Activated CD4-positive, alpha-beta memory T cell treated with anti-CD3 and anti-CD28 coated beads for 36 hours (primary cell): ENCODE measurements around the gene BRD3. TPM values are rescaled to one million over a fixed set of nuclear protein-coding genes. Genes with fewer than 3 reads are reported as not detected.

Experiments
- CTCF ChIA-PET: fragments of 350-600 bp; sonication (Branson Sonifier 250); formaldehyde crosslinking; loops from one replicate; lab custom pipeline; 2021; ENCODE audit warnings: antibody characterized with exemption, inconsistent platforms; lab: Charles Lee
- POLR2A ChIA-PET: fragments of 350-600 bp; sonication (Branson Sonifier 250); formaldehyde crosslinking; loops from one replicate; lab custom pipeline; 2021; ENCODE audit warnings: antibody characterized with exemption; lab: Charles Lee
- DNase-seq: peaks from one replicate; pipeline ENCODE4 v3.0.0-alpha.2; 2020
- H3K27ac Mint-ChIP-seq: one replicate; pipeline ENCODE4 v1.8.0; 2021; ENCODE audit warnings: mixed read lengths
- H3K27me3 Mint-ChIP-seq: one replicate; pipeline ENCODE4 v1.8.0; 2021; ENCODE audit warnings: mixed read lengths
- H3K36me3 Mint-ChIP-seq: one replicate; pipeline ENCODE4 v1.8.0; 2021; ENCODE audit warnings: mixed read lengths
- H3K4me1 Mint-ChIP-seq: one replicate; pipeline ENCODE4 v1.8.0; 2021; ENCODE audit warnings: low read depth, mixed read lengths
- H3K4me3 Mint-ChIP-seq: one replicate; pipeline ENCODE4 v1.8.0; 2021; ENCODE audit warnings: mild to moderate bottlenecking, mixed read lengths
- H3K9me3 Mint-ChIP-seq: one replicate; pipeline ENCODE4 v1.8.0; 2021; ENCODE audit warnings: mixed read lengths
- intact Hi-C: fragments of 100-400 bp; cut with micrococcal nuclease; formaldehyde crosslinking; loops from one replicate; pipeline ENCODE4 v1.15.1; 2023
- total RNA-seq, 2 experiments: library from RNA; stranded (reverse); gene quantifications; one replicate each; pipeline ENCODE4 v1.2.3, GENCODE V29; 2021

BRD3 gene
- total RNA-seq, 2 experiments from 2014 or later = 29.2 to 30.0 TPM

GRCh38 chr9:134065612-134066419, 2.0 kb downstream of the BRD3 start:
- H3K4me3 Mint-ChIP-seq = peak overlapping the region; percentile 87
- H3K27me3 Mint-ChIP-seq = peaks cover 10% of the 10 kb centered on the region
- ChIA-PET CTCF (interaction anchor here (0.8 to 1.4 kb wide), 6 partner anchors 8 to 99 kb away, joined by 3 to 6 read pairs (median 3); partner anchors contain the start of genes BRD3OS, RNU6ATAC and WDR5), POLR2A (interaction anchor here (1.2 to 2.3 kb wide), 5 partner anchors 15 to 98 kb away, joined by 3 to 13 read pairs (median 4); partner anchors contain the start of genes BRD3OS, RNU6ATAC and WDR5)
- peak; percentile 84 for DNase-seq
- intact Hi-C loops = loop anchor here (5.0 to 10.0 kb wide), 5 partner anchors 74 to 1841 kb away; partner anchors contain the start of genes CAMSAP1 and VAV2
- no peaks in the 10 kb centered on the region for H3K36me3 Mint-ChIP-seq
- H3K9me3 Mint-ChIP-seq = no peaks in the 10 kb centered on the region
- peaks cover 33% of the 10 kb centered on the region for H3K4me1 Mint-ChIP-seq
- H3K27ac Mint-ChIP-seq = peak overlapping the region; percentile 94

DNA sequence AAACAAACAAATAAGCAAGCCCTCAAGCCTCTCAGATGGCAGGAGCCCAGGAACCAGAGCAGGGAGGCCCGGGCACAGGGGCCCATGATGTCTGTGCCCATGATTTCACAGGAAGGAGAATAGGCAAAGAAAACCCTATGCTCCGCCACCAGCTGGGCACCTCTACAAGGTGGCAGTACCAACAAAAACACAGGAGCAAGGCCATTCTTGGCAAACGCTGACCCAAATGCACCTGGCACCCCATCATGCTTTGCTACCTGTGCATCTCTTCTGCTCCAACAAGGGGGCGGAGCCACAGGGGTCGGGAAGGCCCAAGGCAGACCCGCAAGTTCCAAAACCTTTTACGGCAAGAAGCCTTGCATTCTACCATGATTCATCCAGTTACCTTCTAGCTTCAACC, 3.1 kb downstream of the BRD3 start:
- H3K4me3 Mint-ChIP-seq = no peak overlapping the region
- ChIA-PET CTCF (no interaction called here), POLR2A (interaction anchor here (0.6 to 1.0 kb wide), 2 partner anchors 9 to 1121 kb away, joined by 3 read pairs; no protein-coding TSS in a partner anchor)
- no peaks in the 10 kb centered on the region for H3K9me3 Mint-ChIP-seq
- H3K36me3 Mint-ChIP-seq = no peaks in the 10 kb centered on the region
- peaks cover 3% of the 10 kb centered on the region for H3K27me3 Mint-ChIP-seq
- H3K4me1 Mint-ChIP-seq = peaks cover 44% of the 10 kb centered on the region
- intact Hi-C loops = loop anchor here (5.0 to 10.0 kb wide), 5 partner anchors 72 to 1843 kb away; partner anchors contain the start of genes CAMSAP1 and VAV2
- H3K27ac Mint-ChIP-seq = no peak overlapping the region
- no peak for DNase-seq

- intact Hi-C loops = loop anchor here (10.0 kb wide), 2 partner anchors 331 to 919 kb away; no protein-coding TSS in a partner anchor
Measured at GRCh38 chr9:134063571-134064450, 4.0 kb downstream of the BRD3 start.

GRCh38 chr9:134063088-134063570, 4.7 kb downstream of the BRD3 start:
- H3K27me3 Mint-ChIP-seq = no peaks in the 10 kb centered on the region
- H3K4me3 Mint-ChIP-seq = no peak overlapping the region
- POLR2A ChIA-PET = no interaction called here
- intact Hi-C loops = loop anchor here (10.0 kb wide), 2 partner anchors 332 to 918 kb away; no protein-coding TSS in a partner anchor
- H3K36me3 Mint-ChIP-seq = no peaks in the 10 kb centered on the region
- peaks cover 52% of the 10 kb centered on the region for H3K4me1 Mint-ChIP-seq
- no peak overlapping the region for H3K27ac Mint-ChIP-seq
- no peaks in the 10 kb centered on the region for H3K9me3 Mint-ChIP-seq
- CTCF ChIA-PET = no interaction called here
- DNase-seq = no peak

More at GRCh38 chr9:134063571-134064450, 4.0 kb downstream of the BRD3 start:
- Mint-ChIP-seq H3K36me3 (no peaks in the 10 kb centered on the region), H3K27me3 (no peaks in the 10 kb centered on the region), H3K27ac (no peak overlapping the region), H3K4me3 (no peak overlapping the region), H3K4me1 (peaks cover 48% of the 10 kb centered on the region), H3K9me3 (no peaks in the 10 kb centered on the region)
- ChIA-PET CTCF (no interaction called here), POLR2A (interaction anchor here (0.6 kb wide), 1 partner anchor 1120 kb away, joined by 3 read pairs; no protein-coding TSS in a partner anchor)
- no peak for DNase-seq

DNA sequence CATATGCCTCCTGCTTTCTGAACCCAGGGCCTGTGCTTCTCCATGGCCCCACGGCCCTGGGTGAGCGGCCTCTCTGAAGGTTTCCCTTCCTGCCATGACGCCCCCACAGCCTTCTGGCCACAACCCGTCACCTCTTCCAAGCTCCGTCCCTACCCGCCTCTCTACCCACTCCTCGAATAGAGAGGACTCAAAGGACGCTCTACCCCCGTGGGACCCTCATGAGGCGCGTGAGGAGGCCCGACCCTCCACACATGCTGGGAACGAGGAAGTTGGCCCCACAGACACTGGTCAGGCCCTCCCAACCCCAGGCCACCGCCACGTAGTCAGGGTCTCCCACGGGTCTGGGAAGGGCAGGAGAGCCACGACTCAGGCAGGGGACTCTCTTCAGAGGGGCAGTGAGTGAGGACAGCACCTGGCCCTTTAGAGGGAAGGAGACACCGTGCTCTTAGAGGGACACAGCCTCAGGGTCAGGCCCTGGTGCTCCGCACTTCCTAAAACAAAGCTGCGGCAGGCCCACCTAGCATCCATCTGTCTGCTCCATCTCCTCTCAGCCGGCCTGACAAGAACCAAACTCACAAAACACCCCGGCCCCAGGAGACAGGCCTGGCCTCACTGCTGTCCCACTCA, 5.3 kb downstream of the BRD3 start:
- intact Hi-C loops = loop anchor here (10.0 kb wide), 2 partner anchors 332 to 918 kb away; no protein-coding TSS in a partner anchor
- POLR2A ChIA-PET = no interaction called here

DNA sequence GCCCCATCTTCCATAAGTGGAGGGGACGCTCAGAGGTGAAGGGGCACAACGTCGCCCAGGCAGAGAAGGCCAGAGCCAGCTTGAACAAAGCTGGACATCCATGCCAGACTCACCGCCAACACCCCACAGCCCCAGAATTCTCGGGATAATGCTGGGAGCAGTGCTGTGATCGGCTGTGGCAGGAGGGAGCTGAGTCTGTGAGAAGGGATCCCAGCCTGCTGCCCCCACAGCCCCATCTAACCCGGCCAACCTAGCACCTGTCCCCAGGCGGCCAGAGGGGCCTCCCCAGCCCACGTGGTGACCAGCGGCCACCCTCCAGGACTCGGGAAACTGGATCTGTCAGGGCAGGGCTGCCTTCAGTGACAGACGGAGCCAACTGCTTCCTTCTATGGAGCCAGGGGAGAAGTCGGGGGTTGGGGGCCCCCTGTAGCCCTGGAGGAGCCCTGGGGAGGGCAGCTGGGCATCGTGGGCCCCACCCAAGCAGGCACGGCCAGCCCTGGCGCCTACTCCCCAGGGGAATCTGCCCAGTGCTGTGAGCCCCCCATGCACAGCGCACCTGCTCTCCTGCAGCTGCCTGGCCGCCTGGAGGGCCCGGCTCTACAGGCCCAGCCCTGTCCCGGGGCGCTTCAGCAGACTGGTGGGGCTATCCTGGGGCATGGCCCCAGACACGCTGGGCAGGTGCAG, 6.0 kb downstream of the BRD3 start:
- Mint-ChIP-seq H3K36me3 (no peaks in the 10 kb centered on the region), H3K4me1 (peaks cover 57% of the 10 kb centered on the region), H3K9me3 (no peaks in the 10 kb centered on the region), H3K27ac (no peak overlapping the region), H3K4me3 (no peak overlapping the region), H3K27me3 (no peaks in the 10 kb centered on the region)
- intact Hi-C loops = loop anchor here (10.0 kb wide), 2 partner anchors 333 to 917 kb away; no protein-coding TSS in a partner anchor
- POLR2A ChIA-PET = no interaction called here
- CTCF ChIA-PET = no interaction called here
- no peak for DNase-seq

More for the DNA sequence above, 5.3 kb downstream of the BRD3 start:
- no peaks in the 10 kb centered on the region for H3K36me3 Mint-ChIP-seq
- no peak for DNase-seq
- H3K27ac Mint-ChIP-seq = no peak overlapping the region
- H3K4me1 Mint-ChIP-seq = peaks cover 52% of the 10 kb centered on the region
- CTCF ChIA-PET = no interaction called here
- H3K9me3 Mint-ChIP-seq = no peaks in the 10 kb centered on the region
- H3K27me3 Mint-ChIP-seq = no peaks in the 10 kb centered on the region
- no peak overlapping the region for H3K4me3 Mint-ChIP-seq

- CTCF ChIA-PET = no interaction called here
- peaks cover 57% of the 10 kb centered on the region for H3K4me1 Mint-ChIP-seq
Measured at GRCh38 chr9:134061019-134061687, 6.7 kb downstream of the BRD3 start.

DNA sequence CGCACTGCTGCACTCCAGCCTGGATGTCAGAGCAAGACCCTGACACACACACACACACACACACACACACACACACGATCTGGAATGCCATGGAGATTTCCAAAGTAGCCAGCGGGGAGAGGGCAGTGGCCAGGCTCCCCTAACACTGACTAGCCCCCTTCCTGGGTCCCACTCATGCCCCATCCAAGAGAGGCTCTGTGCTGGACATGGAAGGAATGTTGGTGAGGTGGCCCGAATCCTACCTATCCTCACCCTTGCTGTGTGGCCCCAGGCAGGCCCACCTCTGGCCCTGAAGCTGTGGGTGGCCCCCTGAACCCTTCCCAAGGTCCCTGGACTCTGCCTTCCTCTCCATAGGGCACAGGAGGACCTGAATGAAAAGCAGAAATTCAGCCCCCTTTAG, 7.3 kb downstream of the BRD3 start:
- no peak overlapping the region for H3K4me3 Mint-ChIP-seq
- H3K9me3 Mint-ChIP-seq = no peaks in the 10 kb centered on the region
- H3K27ac Mint-ChIP-seq = no peak overlapping the region
- CTCF ChIA-PET = no interaction called here
- no peaks in the 10 kb centered on the region for H3K27me3 Mint-ChIP-seq
- DNase-seq = no peak
- peaks cover 53% of the 10 kb centered on the region for H3K4me1 Mint-ChIP-seq
- intact Hi-C loops = loop anchor here (10.0 kb wide), 2 partner anchors 334 to 916 kb away; no protein-coding TSS in a partner anchor
- POLR2A ChIA-PET = no interaction called here
- no peaks in the 10 kb centered on the region for H3K36me3 Mint-ChIP-seq

More at GRCh38 chr9:134061019-134061687, 6.7 kb downstream of the BRD3 start:
- intact Hi-C loops = loop anchor here (10.0 kb wide), 2 partner anchors 334 to 916 kb away; no protein-coding TSS in a partner anchor
- Mint-ChIP-seq H3K9me3 (no peaks in the 10 kb centered on the region), H3K4me3 (no peak overlapping the region), H3K27ac (no peak overlapping the region), H3K27me3 (no peaks in the 10 kb centered on the region), H3K36me3 (no peaks in the 10 kb centered on the region)
- POLR2A ChIA-PET = interaction anchor here (0.6 kb wide), 1 partner anchor 33 kb away, joined by 3 read pairs; no protein-coding TSS in a partner anchor
- DNase-seq = no peak

GRCh38 chr9:134059661-134060395, 8.0 kb downstream of the BRD3 start:
- Mint-ChIP-seq H3K4me1 (peaks cover 50% of the 10 kb centered on the region), H3K4me3 (no peak overlapping the region), H3K27ac (no peak overlapping the region), H3K9me3 (no peaks in the 10 kb centered on the region), H3K36me3 (no peaks in the 10 kb centered on the region), H3K27me3 (no peaks in the 10 kb centered on the region)
- intact Hi-C loops = loop anchor here (10.0 kb wide), 2 partner anchors 335 to 915 kb away; no protein-coding TSS in a partner anchor
- ChIA-PET CTCF (no interaction called here), POLR2A (no interaction called here)
- DNase-seq = peak; percentile 21

- Mint-ChIP-seq H3K9me3 (no peaks in the 10 kb centered on the region), H3K4me1 (peaks cover 46% of the 10 kb centered on the region), H3K27ac (no peak overlapping the region), H3K27me3 (no peaks in the 10 kb centered on the region), H3K36me3 (no peaks in the 10 kb centered on the region), H3K4me3 (no peak overlapping the region)
- CTCF ChIA-PET = no interaction called here
- no peak for DNase-seq
- intact Hi-C loops = no loop called here
- POLR2A ChIA-PET = no interaction called here
Measured at GRCh38 chr9:134059188-134059641, 8.6 kb downstream of the BRD3 start.
